ENCODE results near the gene LAMA2.

DNA sequence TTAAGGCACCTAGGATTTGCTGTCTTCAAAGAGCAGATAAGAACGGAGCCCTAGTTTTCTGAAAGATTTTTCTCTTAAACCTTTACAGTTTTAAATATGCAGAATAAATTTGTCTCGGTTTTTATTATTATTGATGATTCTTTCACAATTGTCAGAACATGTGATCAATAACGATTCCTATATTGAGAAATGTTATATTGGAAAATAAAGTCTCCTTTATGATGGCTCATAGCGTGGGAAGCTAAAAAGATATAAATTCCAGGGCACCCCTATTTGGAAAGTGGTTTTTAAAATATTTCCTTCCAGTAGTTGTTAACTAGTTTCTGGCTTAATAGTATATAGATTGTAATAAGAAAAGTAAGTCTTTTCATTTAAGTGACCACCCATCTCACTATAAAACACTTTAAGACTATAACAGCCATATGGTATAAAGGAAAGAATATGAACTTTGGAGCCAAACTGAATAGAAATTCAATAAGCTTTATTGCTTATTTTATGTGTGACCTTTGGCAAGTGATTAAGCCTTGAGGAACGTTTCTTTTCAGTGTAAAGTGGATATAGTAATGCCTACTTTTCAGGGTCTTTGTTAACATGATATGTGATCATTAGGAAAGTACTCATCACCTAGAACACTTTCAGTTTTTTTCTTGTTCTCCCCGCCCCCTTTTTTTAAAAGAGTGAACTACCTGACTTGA is 369.6 kb downstream of the LAMA2 start:
- no peak for TF ChIP-seq CTCF (IDR thresholded peaks at IDR 0.05)
- no peak for TF ChIP-seq POLR2A (IDR thresholded peaks at IDR 0.05)

Measured in testis (tissue), 2 donors.